ENCODE measurements around the gene ABTB1. TPM values are rescaled to one million over a fixed set of nuclear protein-coding genes. Genes with fewer than 3 reads are reported as not detected.

The ABTB1 gene
- total and polyA plus RNA-seq, 2 of the 13 experiments (the other 11 are each of a cell fraction or from before 2014, with no cell fraction given) = 0.42 to 14.5 TPM

DNA sequence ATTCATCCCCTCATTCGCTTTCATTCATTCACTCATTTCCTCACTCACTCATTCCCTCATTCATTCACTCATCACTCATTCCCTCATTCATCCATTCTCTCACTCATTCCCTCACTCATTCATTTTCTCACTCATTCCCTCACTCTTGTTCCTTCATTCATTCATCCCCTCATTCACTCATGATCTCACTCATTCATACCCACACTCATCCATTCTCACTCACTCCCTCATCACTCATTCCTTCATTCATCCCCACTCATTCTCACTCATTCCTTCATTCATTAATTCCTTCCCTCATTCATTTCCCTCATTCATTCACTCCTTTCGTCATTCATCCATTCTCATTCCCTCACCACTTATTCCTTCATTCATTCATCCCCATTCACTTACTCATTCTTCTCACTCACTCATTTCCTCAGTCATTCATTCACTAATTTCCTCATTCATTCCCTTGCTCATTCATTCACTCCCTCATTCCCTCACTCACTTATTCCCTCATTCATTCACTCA, 14.5 kb downstream of the ABTB1 start:
- in situ Hi-C loops (cut with HindIII; ENCODE audit: extremely low pct_ligation_motif_present, low pct_unique_long_range_greater_than_20kb) = loop anchor here (10.0 kb wide), 1 partner anchor 278 kb away; no protein-coding TSS in a partner anchor
- no peaks in the 10 kb centered on the region for H3K36me3 ChIP-seq (replicated peaks in 1 of 2; ENCODE audit: control insufficient read depth in 1 of 2, insufficient read depth in 2 of 2, low read length in 2 of 2)

GRCh38 chr3:127688022-127688415, 15.3 kb downstream of the ABTB1 start:
- H3K79me2 ChIP-seq (ENCODE audit: insufficient read depth, low read length) = no peaks in the 10 kb centered on the region
- peaks cover 0 to 6% of the 10 kb centered on the region in 2 experiments; a peak in 2 of 5 replicates for H3K27me3 ChIP-seq (ENCODE audit: control insufficient read depth in 1 of 2, insufficient read depth in 2 of 2, low read length in 2 of 2)
- no peak overlapping the region for H3K4me2 ChIP-seq (ENCODE audit: low read depth, low read length)
- DNase-seq (ENCODE audit: low spot score) (no peak), FAIRE-seq (no peak), ATAC-seq (no peak)
- intact Hi-C loops (cut with micrococcal nuclease; ENCODE audit: unreplicated experiment) (no loop called here), in situ Hi-C loops (cut with HindIII; ENCODE audit: extremely low pct_ligation_motif_present, low pct_unique_long_range_greater_than_20kb) (loop anchor here (10.0 kb wide), 1 partner anchor 277 kb away; no protein-coding TSS in a partner anchor)
- no peaks in the 10 kb centered on the region for H4K20me1 ChIP-seq (ENCODE audit: insufficient read depth, low read length)
- H3K9me3 ChIP-seq (ENCODE audit: low read length) = no peaks in the 10 kb centered on the region
- peaks cover 7% of the 10 kb centered on the region for H3K4me1 ChIP-seq (ENCODE audit: insufficient read depth, low read length)
- ChIA-PET POLR2A (no interaction called here), CTCF (ENCODE audit: low intra/inter-chr PET ratio, low total read pairs) (no interaction called here)
- no peak overlapping the region for H3K27ac ChIP-seq (ENCODE audit: extremely low read length, insufficient read depth, low read length)
- H3K36me3 ChIP-seq (replicated peaks in 1 of 2; ENCODE audit: control insufficient read depth in 1 of 2, insufficient read depth in 2 of 2, low read length in 2 of 2) = no peaks in the 10 kb centered on the region
- TF ChIP-seq CHD2 (IDR thresholded peaks at IDR 0.05; ENCODE audit: low read depth, low read length) = no peak
- no peak for TF ChIP-seq KDM1A (CRISPR knock-in tag; IDR thresholded peaks at IDR 0.05)
- TF ChIP-seq ERF (CRISPR knock-in tag; IDR thresholded peaks at IDR 0.05) = no peak
- TF ChIP-seq RBFOX2 (IDR thresholded peaks at IDR 0.05; ENCODE audit: low read depth, low read length) = no peak
- no peak for TF ChIP-seq NFIC (IDR thresholded peaks at IDR 0.05; ENCODE audit: low read length)
- no peak for TF ChIP-seq KLF16 (CRISPR knock-in tag; IDR thresholded peaks at IDR 0.05)
- TF ChIP-seq RBAK (CRISPR knock-in tag; IDR thresholded peaks at IDR 0.05) = no peak
- TF ChIP-seq SNRNP70 (IDR thresholded peaks at IDR 0.05; ENCODE audit: low read depth, low read length) = no peak
- H2AFZ ChIP-seq (ENCODE audit: low read length) = no peak overlapping the region
- H3K9ac ChIP-seq (ENCODE audit: insufficient read depth, low read depth, low read length) = no peak overlapping the region
- WGBS (ENCODE audit: low lambda C conversion rate) = 0% methylated on average over 1 of the region's 2 CpGs
- no peak overlapping the region for H3K4me3 ChIP-seq (replicated peaks in 1 of 3; ENCODE audit: insufficient read depth in 1 of 3, low read depth in 2 of 3, low read length in 3 of 3)
- BruUV-seq (replicated peaks) = no TSS peak

More for the DNA sequence above, 14.5 kb downstream of the ABTB1 start:
- ChIA-PET POLR2A (no interaction called here), CTCF (ENCODE audit: low intra/inter-chr PET ratio, low total read pairs) (no interaction called here)
- TF ChIP-seq SMAD9 (CRISPR knock-in tag; IDR thresholded peaks at IDR 0.05) = no peak
- TF ChIP-seq, protein P1, sequence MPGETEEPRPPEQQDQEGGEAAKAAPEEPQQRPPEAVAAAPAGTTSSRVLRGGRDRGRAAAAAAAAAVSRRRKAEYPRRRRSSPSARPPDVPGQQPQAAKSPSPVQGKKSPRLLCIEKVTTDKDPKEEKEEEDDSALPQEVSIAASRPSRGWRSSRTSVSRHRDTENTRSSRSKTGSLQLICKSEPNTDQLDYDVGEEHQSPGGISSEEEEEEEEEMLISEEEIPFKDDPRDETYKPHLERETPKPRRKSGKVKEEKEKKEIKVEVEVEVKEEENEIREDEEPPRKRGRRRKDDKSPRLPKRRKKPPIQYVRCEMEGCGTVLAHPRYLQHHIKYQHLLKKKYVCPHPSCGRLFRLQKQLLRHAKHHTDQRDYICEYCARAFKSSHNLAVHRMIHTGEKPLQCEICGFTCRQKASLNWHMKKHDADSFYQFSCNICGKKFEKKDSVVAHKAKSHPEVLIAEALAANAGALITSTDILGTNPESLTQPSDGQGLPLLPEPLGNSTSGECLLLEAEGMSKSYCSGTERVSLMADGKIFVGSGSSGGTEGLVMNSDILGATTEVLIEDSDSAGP (CRISPR knock-in tag; IDR thresholded peaks at IDR 0.05; ENCODE audit: borderline replicate concordance) = no peak
- no peak overlapping the region for H3K27ac ChIP-seq (ENCODE audit: extremely low read length, insufficient read depth, low read length)
- peaks cover 0 to 6% of the 10 kb centered on the region in 2 experiments; a peak in 2 of 5 replicates for H3K27me3 ChIP-seq (ENCODE audit: control insufficient read depth in 1 of 2, insufficient read depth in 2 of 2, low read length in 2 of 2)
- WGBS (ENCODE audit: low lambda C conversion rate) = 3% methylated on average over 2 of the region's 2 CpGs
- intact Hi-C loops (cut with micrococcal nuclease; ENCODE audit: unreplicated experiment) = no loop called here
- H3K9ac ChIP-seq (ENCODE audit: insufficient read depth, low read depth, low read length) = no peak overlapping the region
- no TSS peak for BruUV-seq (replicated peaks)
- FAIRE-seq (no peak), DNase-seq (ENCODE audit: low spot score) (no peak), ATAC-seq (no peak)
- H3K4me3 ChIP-seq (replicated peaks in 1 of 3; ENCODE audit: insufficient read depth in 1 of 3, low read depth in 2 of 3, low read length in 3 of 3) = no peak overlapping the region
- H2AFZ ChIP-seq (ENCODE audit: low read length) = no peak overlapping the region
- H3K4me1 ChIP-seq (ENCODE audit: insufficient read depth, low read length) = peaks cover 7% of the 10 kb centered on the region
- no peak overlapping the region for H3K4me2 ChIP-seq (ENCODE audit: low read depth, low read length)
- no peaks in the 10 kb centered on the region for H4K20me1 ChIP-seq (ENCODE audit: insufficient read depth, low read length)
- no peaks in the 10 kb centered on the region for H3K9me3 ChIP-seq (ENCODE audit: low read length)
- no peaks in the 10 kb centered on the region for H3K79me2 ChIP-seq (ENCODE audit: insufficient read depth, low read length)

All from HepG2 (cell line).